ENCODE data around the gene GATD1.

Gene GATD1

GRCh38 chr11:761526-762108 is 15.7 kb downstream of the GATD1 start:
- H3K4me3 ChIP-seq (ENCODE audit: low read length), result no peak overlapping the region
- H4K20me1 ChIP-seq (ENCODE audit: insufficient read depth, low read length), result peaks cover 3% of the 10 kb centered on the region; the same call in 1 of the 2 replicates
- no peak overlapping the region for H3K4me2 ChIP-seq (ENCODE audit: low read depth, low read length)
- H3K9ac ChIP-seq (ENCODE audit: low read length), result no peak overlapping the region
- H3F3A ChIP-seq (ENCODE audit: insufficient read depth, low read length), result peaks cover 22% of the 10 kb centered on the region
- no peak overlapping the region for H2AFZ ChIP-seq (ENCODE audit: low read length)
- H3K9me2 ChIP-seq (replicated peaks; ENCODE audit: insufficient read depth, low read length), result no peaks in the 10 kb centered on the region
- H3K9me3 ChIP-seq (replicated peaks; ENCODE audit: insufficient read depth, low read length), result no peaks in the 10 kb centered on the region
- H3K27me3 ChIP-seq (replicated peaks; ENCODE audit: insufficient read depth, low read length), result no peaks in the 10 kb centered on the region
- no peak for DNase-seq
- H3K27ac ChIP-seq (ENCODE audit: low read length), result no peak overlapping the region
- H3K36me3 ChIP-seq (replicated peaks; ENCODE audit: insufficient read depth, low read length), result peaks cover 8% of the 10 kb centered on the region
- H3K79me2 ChIP-seq (ENCODE audit: low read length), result peaks cover 19% of the 10 kb centered on the region
- H3K4me1 ChIP-seq (ENCODE audit: low read length), result no peaks in the 10 kb centered on the region
- TF ChIP-seq EZH2phosphoT487 (IDR thresholded peaks at IDR 0.05; ENCODE audit: low read length), result no peak
- TF ChIP-seq CTCF (IDR thresholded peaks at IDR 0.05; ENCODE audit: low read length), result no peak
- no peak for TF ChIP-seq EZH2 (optimal IDR thresholded peaks at IDR 0.05; ENCODE audit: low read depth, low read length)

- H3K9me3 ChIP-seq (replicated peaks; ENCODE audit: insufficient read depth, low read length), result no peaks in the 10 kb centered on the region
- H3K27me3 ChIP-seq (replicated peaks; ENCODE audit: insufficient read depth, low read length), result no peaks in the 10 kb centered on the region
- peaks cover 13% of the 10 kb centered on the region for H3K36me3 ChIP-seq (replicated peaks; ENCODE audit: insufficient read depth, low read length)
- H3K4me2 ChIP-seq (ENCODE audit: low read depth, low read length), result no peak overlapping the region
- H3K9me2 ChIP-seq (replicated peaks; ENCODE audit: insufficient read depth, low read length), result no peaks in the 10 kb centered on the region
- peaks cover 3% of the 10 kb centered on the region; the same call in 1 of the 2 replicates for H4K20me1 ChIP-seq (ENCODE audit: insufficient read depth, low read length)
- no peak overlapping the region for H2AFZ ChIP-seq (ENCODE audit: low read length)
- TF ChIP-seq EZH2 (optimal IDR thresholded peaks at IDR 0.05; ENCODE audit: low read depth, low read length) (no peak), EZH2phosphoT487 (IDR thresholded peaks at IDR 0.05; ENCODE audit: low read length) (no peak), CTCF (IDR thresholded peaks at IDR 0.05; ENCODE audit: low read length) (no peak)
- H3K4me1 ChIP-seq (ENCODE audit: low read length), result no peaks in the 10 kb centered on the region
- H3K27ac ChIP-seq (ENCODE audit: low read length), result no peak overlapping the region
- DNase-seq, result no peak
- peaks cover 20% of the 10 kb centered on the region for H3F3A ChIP-seq (ENCODE audit: insufficient read depth, low read length)
- no peak overlapping the region for H3K9ac ChIP-seq (ENCODE audit: low read length)
- no peak overlapping the region for H3K4me3 ChIP-seq (ENCODE audit: low read length)
- peaks cover 33% of the 10 kb centered on the region for H3K79me2 ChIP-seq (ENCODE audit: low read length)
Measured at GRCh38 chr11:760236-760635, 17.1 kb downstream of the GATD1 start.

GRCh38 chr11:749731-750130 is 27.6 kb downstream of the GATD1 start:
- Histone ChIP-seq H3K9me2 (replicated peaks; ENCODE audit: insufficient read depth, low read length) (no peaks in the 10 kb centered on the region), H3K4me1 (ENCODE audit: low read length) (no peaks in the 10 kb centered on the region), H3K27ac (ENCODE audit: low read length) (no peak overlapping the region), H3K79me2 (ENCODE audit: low read length) (peaks cover 71% of the 10 kb centered on the region), H3K36me3 (replicated peaks; ENCODE audit: insufficient read depth, low read length) (no peaks in the 10 kb centered on the region), H3K9ac (ENCODE audit: low read length) (no peak overlapping the region), H4K20me1 (ENCODE audit: insufficient read depth, low read length) (0 out of 2 replicates have a peak, but pooled peaks cover 2% of the 10 kb centered on the region), H3K4me2 (ENCODE audit: low read depth, low read length) (no peak overlapping the region), H3K27me3 (replicated peaks; ENCODE audit: insufficient read depth, low read length) (no peaks in the 10 kb centered on the region), H3K9me3 (replicated peaks; ENCODE audit: insufficient read depth, low read length) (no peaks in the 10 kb centered on the region), H3F3A (ENCODE audit: insufficient read depth, low read length) (peaks cover 13% of the 10 kb centered on the region), H3K4me3 (ENCODE audit: low read length) (no peak overlapping the region), H2AFZ (ENCODE audit: low read length) (no peak overlapping the region)
- TF ChIP-seq EZH2phosphoT487 (IDR thresholded peaks at IDR 0.05; ENCODE audit: low read length) (no peak), EZH2 (optimal IDR thresholded peaks at IDR 0.05; ENCODE audit: low read depth, low read length) (no peak), CTCF (IDR thresholded peaks at IDR 0.05; ENCODE audit: low read length) (no peak)
- no peak for DNase-seq

Measured in MM.1S (cell line).